CD4-positive, alpha-beta T cell treated with Interleukin-17A for 4 hours (primary cell): Measurements from ENCODE around the gene GPR39.

Source experiments
- DNase-seq: peaks from one replicate; pipeline ENCODE4 v3.0.0-alpha.2; 2020; ENCODE audit warnings: mixed read lengths

The GPR39 gene

GRCh38 chr2:132646540-132647108 lies 230.0 kb downstream of the GPR39 start:
- DNase-seq, result no peak

GRCh38 chr2:132651115-132652045 lies 234.8 kb downstream of the GPR39 start:
- DNase-seq, result no peak

DNA sequence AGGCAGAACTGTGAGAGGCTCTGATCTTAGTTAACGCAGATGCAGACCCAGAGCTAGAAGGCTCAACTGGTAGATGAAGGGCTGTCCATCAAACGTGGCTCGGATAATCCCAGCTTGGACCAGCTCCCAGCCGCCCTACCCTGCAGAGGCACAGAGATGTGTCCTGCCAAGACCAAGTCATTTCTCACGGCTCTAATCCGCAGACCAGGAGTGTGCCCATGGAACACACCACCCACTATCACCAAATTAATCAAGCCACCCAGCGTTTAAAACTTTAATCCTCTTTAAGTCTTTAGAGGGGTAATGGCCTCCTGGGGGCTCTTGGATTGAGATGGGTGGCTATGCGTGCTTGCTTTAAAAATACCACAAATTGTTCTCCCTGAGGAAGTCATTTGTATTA lies 235.9 kb downstream of the GPR39 start:
- no peak for DNase-seq

DNA sequence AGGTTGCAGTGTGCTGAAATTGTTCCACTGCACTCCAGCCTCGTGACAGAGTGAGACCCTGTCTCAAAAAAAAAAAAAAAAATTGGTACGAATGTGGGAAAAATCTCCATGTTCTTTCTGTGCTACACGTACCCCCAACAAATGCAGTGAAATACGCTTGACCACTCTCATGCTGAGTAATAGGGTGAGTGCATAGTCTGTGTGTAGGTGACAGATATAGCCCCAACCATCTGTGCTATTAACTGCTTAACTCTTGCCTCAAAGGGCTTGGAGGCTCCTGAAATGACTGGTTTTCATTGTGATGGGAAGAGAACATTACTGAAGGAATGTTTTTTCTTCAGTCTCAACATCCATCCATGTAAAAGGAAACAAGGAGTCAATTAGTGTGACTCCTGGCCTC lies 237.7 kb downstream of the GPR39 start:
- DNase-seq, result no peak

DNA sequence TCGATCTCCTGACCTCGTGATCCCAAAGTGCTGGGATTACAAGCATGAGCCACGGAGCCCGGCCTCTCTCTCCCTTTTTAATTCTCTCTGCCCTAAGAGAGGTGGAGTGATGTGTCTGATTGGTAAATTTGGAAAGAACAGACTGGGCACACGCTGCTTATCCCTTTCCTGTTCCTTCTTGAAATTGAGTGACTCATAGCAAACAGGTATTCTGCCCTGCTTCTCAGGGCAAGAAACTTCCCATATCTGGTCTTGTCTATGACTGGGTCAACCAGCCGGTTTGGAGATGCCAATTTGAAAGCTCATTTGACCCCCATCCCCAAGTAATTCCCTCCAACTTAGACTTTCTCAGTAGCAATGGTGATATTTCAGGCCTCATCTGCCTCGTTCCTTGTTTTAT lies 238.4 kb downstream of the GPR39 start:
- DNase-seq, result no peak

- DNase-seq, result no peak
Measured at GRCh38 chr2:132656266-132656975, 239.8 kb downstream of the GPR39 start.

DNA sequence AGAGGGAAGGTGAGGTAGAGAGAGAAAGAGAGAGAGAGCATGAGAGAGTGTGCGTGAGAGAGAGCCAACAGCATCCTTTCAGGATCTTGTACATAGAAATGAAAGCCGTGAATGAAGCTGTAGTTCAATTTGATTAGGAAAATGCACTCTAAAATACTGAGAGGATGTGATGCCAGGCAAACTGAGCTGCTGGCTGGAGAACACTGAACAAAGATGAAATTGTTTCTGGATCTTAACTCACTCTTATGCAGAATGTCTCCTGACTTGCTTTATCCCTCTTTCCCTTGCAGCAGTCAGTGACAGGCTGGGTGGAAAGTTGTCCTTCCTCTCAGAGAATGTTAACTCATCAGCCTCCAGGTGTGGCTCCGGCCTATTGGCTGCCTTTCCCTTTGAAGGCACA lies 242.7 kb downstream of the GPR39 start:
- DNase-seq, result no peak

- no peak for DNase-seq
Measured at GRCh38 chr2:132662732-132663131, 246.1 kb downstream of the GPR39 start.

DNA sequence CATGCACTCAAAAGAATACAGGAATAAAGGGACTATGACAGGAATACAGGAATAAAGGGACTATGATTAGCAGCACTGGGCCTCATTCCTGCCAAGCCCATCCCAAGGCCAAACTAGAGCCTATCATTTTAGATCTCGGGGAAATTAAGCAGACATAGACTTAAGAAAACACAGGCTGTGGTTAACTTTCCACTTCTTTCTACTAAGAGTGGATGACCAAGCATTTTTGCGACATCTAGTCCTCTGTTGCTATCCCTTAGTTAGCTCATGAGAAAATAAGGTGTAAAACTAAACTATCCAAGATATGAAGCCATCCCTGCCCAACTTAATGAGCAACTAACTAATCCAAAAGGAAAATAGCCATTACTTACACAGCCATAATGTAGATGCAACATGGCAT lies 247.5 kb downstream of the GPR39 start:
- DNase-seq, result no peak

- DNase-seq, result no peak
Measured at GRCh38 chr2:132665401-132666140, 249.0 kb downstream of the GPR39 start.

GRCh38 chr2:132667706-132668105 lies 251.1 kb downstream of the GPR39 start:
- DNase-seq, result no peak

DNA sequence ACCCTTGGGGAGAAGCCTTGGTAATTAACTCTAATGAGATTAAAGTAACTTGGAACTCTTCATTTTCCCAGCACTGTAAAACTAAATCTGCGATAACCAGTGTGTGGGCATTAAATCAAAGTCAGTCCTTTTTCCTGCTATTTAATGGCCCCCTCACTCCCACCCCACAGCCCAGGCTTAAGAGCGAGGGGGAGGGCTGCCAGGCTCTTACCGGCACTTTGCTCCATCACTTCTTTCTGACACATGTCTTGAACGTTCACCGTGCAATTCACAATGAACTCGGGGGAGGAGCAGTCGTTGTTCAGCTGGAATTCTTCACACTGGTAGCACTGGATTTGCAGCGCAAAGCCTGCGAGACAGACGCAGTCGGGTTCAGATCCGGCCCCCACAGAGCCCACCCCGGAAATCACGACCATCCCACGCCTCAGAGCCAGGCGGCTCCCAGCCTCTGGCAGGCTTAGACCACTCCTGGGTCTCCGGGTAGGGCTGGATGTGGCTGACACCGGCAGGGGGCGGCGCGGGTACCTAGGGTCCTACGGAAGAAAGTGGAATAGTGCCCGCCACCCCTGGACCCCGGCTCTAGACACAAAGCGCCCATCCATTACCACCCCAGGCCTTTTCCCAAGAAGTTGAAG lies 251.7 kb downstream of the GPR39 start:
- DNase-seq, result no peak

- no peak for DNase-seq
Measured at GRCh38 chr2:132668987-132669907, 252.6 kb downstream of the GPR39 start.

DNA sequence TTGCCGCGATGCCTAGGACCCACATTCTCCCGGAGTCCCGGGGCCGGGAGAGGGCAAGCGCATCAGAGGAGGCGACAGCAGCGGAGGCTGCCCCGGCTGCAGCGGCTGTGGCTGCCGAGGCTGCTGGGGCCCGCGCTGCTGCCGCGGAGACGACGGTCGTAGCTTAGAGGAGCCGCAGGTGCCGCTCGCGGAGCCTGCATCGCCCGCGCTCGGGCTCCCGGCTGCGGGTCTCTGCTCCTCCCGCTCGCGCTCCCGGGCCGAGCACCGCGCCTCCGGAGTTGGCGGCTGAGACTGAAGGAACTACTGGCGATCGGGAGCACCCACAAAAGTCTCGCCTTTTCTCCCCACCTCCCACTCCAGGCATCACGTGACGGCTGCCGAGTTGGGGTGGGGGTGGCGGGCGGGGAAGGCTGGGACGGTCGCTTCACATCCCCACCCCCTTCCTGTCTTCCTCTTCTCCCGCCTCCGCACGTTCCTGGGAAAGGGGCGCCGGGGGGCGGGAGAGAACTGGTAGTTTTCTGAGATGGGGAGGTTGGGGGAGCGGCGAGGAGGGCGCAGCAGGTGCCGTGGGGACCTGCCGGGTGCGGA lies 253.4 kb downstream of the GPR39 start, which contains the start of gene LYPD1:
TSS of gene LYPD1 (minus strand) at position 298 of the 588 bp plus-strand sequence. CDS start at position 25, 273 bp downstream.
- no peak for DNase-seq

- no peak for DNase-seq
Measured at GRCh38 chr2:132670496-132671150, 254.0 kb downstream of the GPR39 start.

GRCh38 chr2:132671151-132671835 lies 254.7 kb downstream of the GPR39 start:
- DNase-seq, result no peak

GRCh38 chr2:132676999-132677398 lies 260.4 kb downstream of the GPR39 start:
- DNase-seq, result no peak

- no peak for DNase-seq
Measured at GRCh38 chr2:132677661-132678060, 261.1 kb downstream of the GPR39 start.

GRCh38 chr2:132678483-132678882 lies 261.9 kb downstream of the GPR39 start:
- no peak for DNase-seq

GRCh38 chr2:132680544-132680943 lies 263.9 kb downstream of the GPR39 start:
- no peak for DNase-seq
